H9 (cell line): Measurements from ENCODE around the gene TKTL1. TPM values are rescaled to one million over a fixed set of nuclear protein-coding genes. Genes with fewer than 3 reads are reported as not detected.

Experiments
- DNase-seq: peaks from one replicate; pipeline ENCODE4 v3.0.0-alpha.2; 2017
- H2AFZ ChIP-seq: one replicate; pipeline ENCODE4 v1.6.1; 2013; ENCODE audit warnings: mild to moderate bottlenecking, low read length, control low read depth, moderate library complexity
- H2AK5ac ChIP-seq: 2 replicates; pipeline ENCODE4 v1.6.1; 2013; ENCODE audit warnings: low read length, control low read depth, mixed read lengths; ENCODE audit not compliant: insufficient read length
- H2BK120ac ChIP-seq: one replicate; pipeline ENCODE4 v1.6.1; 2013; ENCODE audit warnings: low read depth, mild to moderate bottlenecking, low read length, control low read depth, inconsistent platforms; ENCODE audit not compliant: poor library complexity, severe bottlenecking
- H2BK12ac ChIP-seq: 2 replicates; pipeline ENCODE4 v1.6.1; 2013; ENCODE audit warnings: low read length, control low read depth, mixed read lengths, low read depth; ENCODE audit not compliant: insufficient read length
- H2BK15ac ChIP-seq: 2 replicates; pipeline ENCODE4 v1.6.1; 2013; ENCODE audit warnings: low read depth, low read length, control low read depth
- H2BK20ac ChIP-seq: one replicate; pipeline ENCODE4 v1.6.1; 2013; ENCODE audit warnings: low read depth, mild to moderate bottlenecking, low read length, control low read depth, inconsistent platforms; ENCODE audit not compliant: poor library complexity, severe bottlenecking
- H2BK5ac ChIP-seq: 2 replicates; pipeline ENCODE4 v1.6.1; 2013; ENCODE audit warnings: low read length, control low read depth, mixed read lengths; ENCODE audit not compliant: insufficient read length
- H3K14ac ChIP-seq: 2 replicates; pipeline ENCODE4 v1.6.1; 2013; ENCODE audit warnings: low read length, control low read depth; ENCODE audit not compliant: insufficient read depth
- H3K18ac ChIP-seq: 2 replicates; pipeline ENCODE4 v1.6.1; 2013; ENCODE audit warnings: low read depth, mild to moderate bottlenecking, mixed read lengths, low read length, control low read depth; ENCODE audit not compliant: insufficient read length
- H3K23ac ChIP-seq: 2 replicates; pipeline ENCODE4 v1.6.1; 2013; ENCODE audit warnings: low read length, control low read depth, mixed read lengths, low read depth; ENCODE audit not compliant: insufficient read length
- H3K23me2 ChIP-seq: 2 replicates; pipeline ENCODE4 v1.6.1; 2013; ENCODE audit warnings: low read depth, mild to moderate bottlenecking, mixed read lengths, low read length, control low read depth; ENCODE audit not compliant: insufficient read length, poor library complexity, severe bottlenecking
- H3K27ac ChIP-seq: 2 replicates; pipeline ENCODE4 v1.5.1; 2013; ENCODE audit warnings: low read length, control low read depth, mixed read lengths, low read depth; ENCODE audit not compliant: insufficient read length
- H3K27me3 ChIP-seq: 2 replicates; pipeline ENCODE4 v1.6.1; 2013; ENCODE audit warnings: low read length, control low read depth, inconsistent platforms; ENCODE audit not compliant: insufficient read depth
- H3K4ac ChIP-seq: 2 replicates; pipeline ENCODE4 v1.6.1; 2013; ENCODE audit warnings: low read depth, mild to moderate bottlenecking, control low read depth, inconsistent platforms, low read length, moderate library complexity
- H3K4me1 ChIP-seq: 2 replicates; pipeline ENCODE4 v1.6.1; 2013; ENCODE audit warnings: low read length, control low read depth, inconsistent platforms; ENCODE audit not compliant: insufficient read depth
- H3K4me2 ChIP-seq: 2 replicates; pipeline ENCODE4 v1.6.1; 2013; ENCODE audit warnings: low read length, control low read depth, mixed read lengths; ENCODE audit not compliant: insufficient read length, insufficient read depth
- H3K56ac ChIP-seq: 2 replicates; pipeline ENCODE4 v1.6.1; 2013; ENCODE audit warnings: low read depth, mild to moderate bottlenecking, mixed read lengths, low read length, control low read depth; ENCODE audit not compliant: insufficient read length
- H3K79me1 ChIP-seq: 2 replicates; pipeline ENCODE4 v1.6.1; 2013; ENCODE audit warnings: low read depth, mild to moderate bottlenecking, moderate library complexity, low read length, control low read depth, inconsistent platforms; ENCODE audit not compliant: insufficient read depth, poor library complexity, severe bottlenecking
- H3K79me2 ChIP-seq: 2 replicates; pipeline ENCODE4 v1.6.1; 2013; ENCODE audit warnings: low read length, control low read depth, inconsistent platforms; ENCODE audit not compliant: insufficient read depth
- H3K9ac ChIP-seq: 2 replicates; pipeline ENCODE4 v1.6.1; 2013; ENCODE audit warnings: low read length, control low read depth, mixed read lengths; ENCODE audit not compliant: insufficient read length; ENCODE audit errors: extremely low read depth
- H3K9me3 ChIP-seq: one replicate; pipeline ENCODE4 v1.6.1; 2013; ENCODE audit warnings: low read depth, low read length, inconsistent platforms; ENCODE audit not compliant: control insufficient read depth
- H3T11ph ChIP-seq: one replicate; pipeline ENCODE4 v1.6.1; 2013; ENCODE audit warnings: mild to moderate bottlenecking, low read length, control low read depth, inconsistent platforms
- H4K20me1 ChIP-seq: one replicate; pipeline ENCODE4 v1.6.1; 2013; ENCODE audit not compliant: control insufficient read depth, insufficient read length, insufficient read depth
- H4K5ac ChIP-seq: 2 replicates; pipeline ENCODE4 v1.6.1; 2013; ENCODE audit warnings: low read depth, mild to moderate bottlenecking, mixed read lengths, low read length, control low read depth; ENCODE audit not compliant: insufficient read length
- H4K8ac ChIP-seq: replicated peaks from 2 replicates; pipeline ENCODE4 v1.6.1; 2013; ENCODE audit warnings: low read length, control low read depth, mixed read lengths, low read depth; ENCODE audit not compliant: insufficient read length
- H4K91ac ChIP-seq: 2 replicates; pipeline ENCODE4 v1.6.1; 2013; ENCODE audit warnings: low read depth, mild to moderate bottlenecking, moderate library complexity, mixed read lengths, low read length, control low read depth; ENCODE audit not compliant: insufficient read length
- H3K27ac Mint-ChIP-seq, 3 experiments: 2 replicates in 2 of 3; 3 replicates in 1 of 3; pipeline ENCODE4 v1.8.0; 2020 to 2021; ENCODE audit warnings: mixed read lengths in 3 of 3, mild to moderate bottlenecking in 1 of 3, moderate library complexity in 1 of 3
- H3K27me3 Mint-ChIP-seq: 2 replicates; pipeline ENCODE4 v1.8.0; 2021; ENCODE audit warnings: low read depth, mild to moderate bottlenecking, moderate library complexity, mixed read lengths
- H3K36me3 Mint-ChIP-seq, 3 experiments: 2 replicates in 2 of 3; 3 replicates in 1 of 3; pipeline ENCODE4 v1.8.0; 2020 to 2021; ENCODE audit warnings: low read depth in 3 of 3, mixed read lengths in 3 of 3; ENCODE audit not compliant: insufficient read depth in 1 of 3
- H3K4me1 Mint-ChIP-seq, 2 experiments: 2 replicates each; pipeline ENCODE4 v1.8.0; 2020; ENCODE audit warnings: mixed read lengths in 2 of 2
- H3K4me3 Mint-ChIP-seq, 2 experiments: 2 replicates in 1 of 2; 3 replicates in 1 of 2; pipeline ENCODE4 v1.8.0; 2020 to 2021; ENCODE audit warnings: mild to moderate bottlenecking in 2 of 2, mixed read lengths in 2 of 2, moderate library complexity in 1 of 2
- H3K9me3 Mint-ChIP-seq, 2 experiments: 2 replicates in 1 of 2; 3 replicates in 1 of 2; pipeline ENCODE4 v1.8.0; 2020; ENCODE audit warnings: mild to moderate bottlenecking in 2 of 2, mixed read lengths in 2 of 2, moderate library complexity in 1 of 2
- CTCF ChIP-seq: fragments of 200-600 bp; sonication (generic); conservative IDR thresholded peaks from 3 replicates; pipeline ENCODE4 v1.8.0; 2021; ENCODE audit warnings: antibody characterized with exemption, mild to moderate bottlenecking
- WGBS: extraction: QIAGEN DNeasy Blood & Tissue Kit; methylation state at CpG from one replicate; pipeline ENCODE4 v1.1.7; 2013; ENCODE audit warnings: missing lambda C conversion rate, low lambda C conversion rate, mixed read lengths; ENCODE audit not compliant: insufficient read length; ENCODE audit errors: extremely low coverage; 5-methylcytosine and 5-hydroxymethylcytosine counted together
- total RNA-seq: library from RNA; stranded (reverse); gene quantifications from 2 replicates; pipeline ENCODE4 v1.2.1, GENCODE V29; 2021

TKTL1 gene
- total RNA-seq, 1 experiment from 2014 or later: not detected

- Histone ChIP-seq H2AK5ac (no peak overlapping the region), H4K20me1 (no peaks in the 10 kb centered on the region), H3K79me1 (no peaks in the 10 kb centered on the region), H3K18ac (peak overlapping the region; percentile 88), H3K56ac (no peak overlapping the region), H3K23me2 (peaks cover 9% of the 10 kb centered on the region), H3K27ac (no peak overlapping the region), H3K14ac (peak overlapping the region; percentile 78; the same call in 1 of the 2 replicates), H2AFZ (no peak overlapping the region), H2BK120ac (no peak overlapping the region), H2BK15ac (no peak overlapping the region), H3T11ph (no peak overlapping the region), H3K4me1 (no peaks in the 10 kb centered on the region; the same call in 1 of the 2 replicates), H2BK20ac (no peak overlapping the region), H4K5ac (no peak overlapping the region), H3K4ac (no peak overlapping the region), H4K8ac (no peak overlapping the region), H2BK12ac (no peak overlapping the region), H3K79me2 (no peaks in the 10 kb centered on the region; the same call in 1 of the 2 replicates), H3K4me2 (peak overlapping the region; percentile 29), H3K23ac (no peak overlapping the region), H3K27me3 (no peaks in the 10 kb centered on the region), H3K9ac (peak overlapping the region; percentile 40), H4K91ac (no peak overlapping the region), H3K9me3 (peaks cover 5% of the 10 kb centered on the region), H2BK5ac (no peak overlapping the region)
- DNase-seq: peak; percentile 46
- H3K4me1 Mint-ChIP-seq: peaks cover 9 to 37% of the 10 kb centered on the region in 2 experiments
- no peaks in the 10 kb centered on the region for H3K27me3 Mint-ChIP-seq
- peak overlapping the region; percentile 52 to 89 for H3K4me3 Mint-ChIP-seq
- peak overlapping the region in 1 of 3 experiments; percentile 68; a peak in 1 of 7 replicates for H3K27ac Mint-ChIP-seq
- peaks cover 48 to 54% of the 10 kb centered on the region in 2 experiments for H3K9me3 Mint-ChIP-seq
- peaks cover 15 to 25% (median 24%) of the 10 kb centered on the region in 3 experiments for H3K36me3 Mint-ChIP-seq
- WGBS: no CpG with 5 or more reads among the region's 79 CpGs
- no peak for TF ChIP-seq CTCF
These were observed 82.6 kb downstream of the TKTL1 start for GRCh38 chrX:154378059-154378798.
